A549 (cell line): ENCODE data around the gene SHOC1. TPM values are rescaled to one million over a fixed set of nuclear protein-coding genes. Genes with fewer than 3 reads are reported as not detected.
"Not testable (repeated sequence)": the region's sequence is repeated elsewhere in the genome, so short reads cannot be mapped to it uniquely, and the experiment has no call there.

Experiments
- ATAC-seq, 2 experiments: fragments of 200-7000 bp in 1 of 2; fragments of >200 bp in 1 of 2; cut with Nextera tagmentation in 1 of 2; cut with Tn5 transposase in 1 of 2; 3 replicates each; pipeline versions ENCODE4 v1.8.0 to v1.9.1; 2018 to 2020; ENCODE audit warnings: mild to moderate bottlenecking in 1 of 2, moderate library complexity in 1 of 2
- CTCF ChIA-PET: fragments of 300-600 bp; sonication (Branson Sonifier 250); formaldehyde crosslinking; extraction: SDS; loops from one replicate; lab custom pipeline; 2021; ENCODE audit warnings: antibody characterized with exemption, inconsistent platforms; lab: Yijun Ruan, JAX
- POLR2A ChIA-PET: fragments of 350-600 bp; formaldehyde crosslinking; extraction: SDS; loops from one replicate; lab custom pipeline; 2021; ENCODE audit warnings: antibody characterized with exemption, inconsistent platforms; lab: Yijun Ruan, JAX
- DNase-seq, 2 experiments: peaks; one replicate each; pipeline versions ENCODE4 v3.0.0 to v3.0.0-alpha.2; 2011 to 2016; ENCODE audit warnings: low read depth in 1 of 2, low spot score in 1 of 2
- FAIRE-seq: peaks from 2 replicates; lab custom pipeline; 2011; peaks lifted over from hg19 to GRCh38; lab: Jason Lieb, UNC
- H3K27ac ChIP-seq, 2 experiments: fragments of >200 bp; sonication (Bioruptor Twin); formaldehyde crosslinking; 3 replicates each; pipeline ENCODE4 v1.5.1; 2016 to 2017
- H3K4me1 ChIP-seq: fragments of >200 bp; sonication (Bioruptor Twin); formaldehyde crosslinking; 3 replicates; pipeline ENCODE4 v1.6.1; 2016
- H3K4me2 ChIP-seq: fragments of >200 bp; sonication (Bioruptor Twin); formaldehyde crosslinking; 3 replicates; pipeline ENCODE4 v1.6.1; 2016
- H3K4me3 ChIP-seq: fragments of >200 bp; sonication (Bioruptor Twin); formaldehyde crosslinking; 3 replicates; pipeline ENCODE4 v1.5.1; 2016
- H3K9me3 ChIP-seq: fragments of >200 bp; sonication (Bioruptor Twin); formaldehyde crosslinking; 3 replicates; pipeline ENCODE4 v1.6.1; 2016
- CBX2 ChIP-seq: fragments of 200-600 bp; sonication (generic); IDR thresholded peaks from 2 replicates; pipeline ENCODE4 v1.6.1; 2016; ENCODE audit warnings: low read depth, mild to moderate bottlenecking, borderline replicate concordance
- CBX8 ChIP-seq: fragments of 200-600 bp; sonication (generic); IDR thresholded peaks from 2 replicates; pipeline ENCODE4 v1.6.1; 2016
- CEBPB ChIP-seq, 2 experiments: fragments of >200 bp in 1 of 2; sonication (Bioruptor Twin) in 1 of 2; formaldehyde crosslinking in 1 of 2; IDR thresholded peaks; 2 replicates each; pipeline ENCODE4 v1.6.1; 2012 to 2016
- CHD4 ChIP-seq: fragments of 200-600 bp; sonication (generic); IDR thresholded peaks from 2 replicates; pipeline ENCODE4 v1.6.1; 2016; ENCODE audit warnings: antibody characterized with exemption, mild to moderate bottlenecking, borderline replicate concordance
- EHMT2 ChIP-seq: fragments of 200-600 bp; sonication (generic); IDR thresholded peaks from 2 replicates; pipeline ENCODE4 v1.6.1; 2016; ENCODE audit warnings: antibody characterized with exemption, low read depth, mild to moderate bottlenecking, moderate library complexity
- ESRRA ChIP-seq: fragments of 150-350 bp; IDR thresholded peaks from 2 replicates; pipeline ENCODE4 v1.6.1; 2014; ENCODE audit warnings: mild to moderate bottlenecking, low read length, borderline replicate concordance
- HOXB13 ChIP-seq: fragments of 250-450 bp; sonication (Bioruptor Pico); IDR thresholded peaks from 2 replicates; pipeline ENCODE4 v1.5.0; 2020; ENCODE audit warnings: low read depth, mild to moderate bottlenecking, moderate library complexity
- KDM1A ChIP-seq: fragments of 200-600 bp; sonication (generic); IDR thresholded peaks from 2 replicates; pipeline ENCODE4 v1.6.1; 2016; ENCODE audit warnings: low read depth, mild to moderate bottlenecking
- MAFK ChIP-seq: fragments of 450-650 bp; IDR thresholded peaks from 2 replicates; pipeline ENCODE4 v1.6.1; 2014; ENCODE audit not compliant: partially characterized antibody
- MAZ ChIP-seq: fragments of 150-350 bp; IDR thresholded peaks from 2 replicates; pipeline ENCODE4 v1.6.1; 2014; ENCODE audit warnings: antibody characterized with exemption, low read depth, low read length, borderline replicate concordance
- NFE2L2 ChIP-seq: fragments of 150-350 bp; conservative IDR thresholded peaks from 2 replicates; pipeline ENCODE4 v1.6.1; 2014; ENCODE audit warnings: low read length
- PHF8 ChIP-seq: fragments of 200-600 bp; sonication (generic); IDR thresholded peaks from 2 replicates; pipeline ENCODE4 v1.6.1; 2016; ENCODE audit warnings: low read depth, mild to moderate bottlenecking, antibody characterized with exemption, moderate library complexity, borderline replicate concordance
- RARB ChIP-seq: fragments of 250-450 bp; sonication (Bioruptor Pico); IDR thresholded peaks from 2 replicates; pipeline ENCODE4 v1.8.0; 2021; ENCODE audit warnings: mild to moderate bottlenecking, moderate library complexity
- SMC3 ChIP-seq: fragments of >200 bp; sonication (Bioruptor Twin); formaldehyde crosslinking; IDR thresholded peaks from 3 replicates; pipeline ENCODE4 v1.6.1; 2018; ENCODE audit warnings: inconsistent platforms
- TFCP2L1 ChIP-seq: fragments of 250-450 bp; sonication (Bioruptor Pico); IDR thresholded peaks from 2 replicates; pipeline ENCODE4 v1.5.0; 2021; ENCODE audit warnings: mild to moderate bottlenecking
- WGBS: methylation state at CpG from one replicate; pipeline ENCODE4 v1.1.6; 2017; ENCODE audit errors: missing lambda C conversion rate; 5-methylcytosine and 5-hydroxymethylcytosine counted together
- polyA plus RNA-seq, 4 experiments: library from polyadenylated mRNA; depleted of rRNA in 3 of 4; stranded (reverse); fragments of >200 nt; fragmentation: RNase III in 1 of 4; extraction: RNeasy Plus Mini Kit Qiagen cat#74134 plus additional on column Dnase treatment in 1 of 4; gene quantifications; 2 replicates in 3 of 4; 3 replicates in 1 of 4; pipeline ENCODE4 v1.2.3, GENCODE V29; 2011 to 2017
- TF ChIP-seq, protein P1 (sequence below): fragments of >200 bp; sonication (Bioruptor Twin); formaldehyde crosslinking; IDR thresholded peaks from 3 replicates; pipeline ENCODE4 v1.5.1; 2016
- TF ChIP-seq, protein P2 (sequence below): IDR thresholded peaks from 2 replicates; pipeline ENCODE4 v1.6.1; 2012
- TF ChIP-seq, protein P3 (sequence below): fragments of >200 bp; sonication (Bioruptor Twin); formaldehyde crosslinking; IDR thresholded peaks from 3 replicates; pipeline ENCODE4 v1.6.1; 2016
- TF ChIP-seq, protein P4 (sequence below): fragments of 200-600 bp; sonication (generic); IDR thresholded peaks from 2 replicates; pipeline ENCODE4 v1.6.1; 2016; ENCODE audit warnings: antibody characterized with exemption, mild to moderate bottlenecking, moderate library complexity

Gene SHOC1
- polyA plus RNA-seq, 2 of the 4 experiments (the other 2 are of a cell fraction) = not detected

DNA sequence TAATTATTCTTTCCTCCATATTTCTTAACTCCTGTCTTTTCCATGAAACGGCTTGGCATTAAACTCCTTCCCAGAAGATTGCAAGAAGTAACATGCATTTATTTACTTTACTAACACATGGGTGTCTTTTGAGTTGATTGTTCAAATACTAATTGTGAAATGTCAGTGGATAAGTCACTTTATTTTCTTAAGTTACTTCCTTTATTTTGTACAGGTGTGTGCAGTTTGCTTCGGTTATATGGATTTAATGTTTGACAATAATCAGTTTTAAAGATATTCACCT lies 761 bp upstream of the SHOC1 start:
- ChIA-PET CTCF (interaction anchor here (0.6 kb wide), 1 partner anchor 279 kb away, joined by 3 read pairs; no protein-coding TSS in a partner anchor), POLR2A (no interaction called here)
- Histone ChIP-seq H3K9me3 (no peaks in the 10 kb centered on the region), H3K4me3 (no peak overlapping the region), H3K4me2 (no peak overlapping the region), H3K4me1 (peaks cover 11% of the 10 kb centered on the region; the same call in 2 of the 3 replicates), H3K27ac (no peak overlapping the region)
- DNase-seq (no peak), FAIRE-seq (no peak), ATAC-seq (no peak)
- 25% methylated on average over 2 of the region's 2 CpGs for WGBS
- TF ChIP-seq CBX2 = no peak
- no peak for TF ChIP-seq CBX8
- TF ChIP-seq NFE2L2 = no peak
- no peak for TF ChIP-seq EHMT2
- TF ChIP-seq, protein P1, sequence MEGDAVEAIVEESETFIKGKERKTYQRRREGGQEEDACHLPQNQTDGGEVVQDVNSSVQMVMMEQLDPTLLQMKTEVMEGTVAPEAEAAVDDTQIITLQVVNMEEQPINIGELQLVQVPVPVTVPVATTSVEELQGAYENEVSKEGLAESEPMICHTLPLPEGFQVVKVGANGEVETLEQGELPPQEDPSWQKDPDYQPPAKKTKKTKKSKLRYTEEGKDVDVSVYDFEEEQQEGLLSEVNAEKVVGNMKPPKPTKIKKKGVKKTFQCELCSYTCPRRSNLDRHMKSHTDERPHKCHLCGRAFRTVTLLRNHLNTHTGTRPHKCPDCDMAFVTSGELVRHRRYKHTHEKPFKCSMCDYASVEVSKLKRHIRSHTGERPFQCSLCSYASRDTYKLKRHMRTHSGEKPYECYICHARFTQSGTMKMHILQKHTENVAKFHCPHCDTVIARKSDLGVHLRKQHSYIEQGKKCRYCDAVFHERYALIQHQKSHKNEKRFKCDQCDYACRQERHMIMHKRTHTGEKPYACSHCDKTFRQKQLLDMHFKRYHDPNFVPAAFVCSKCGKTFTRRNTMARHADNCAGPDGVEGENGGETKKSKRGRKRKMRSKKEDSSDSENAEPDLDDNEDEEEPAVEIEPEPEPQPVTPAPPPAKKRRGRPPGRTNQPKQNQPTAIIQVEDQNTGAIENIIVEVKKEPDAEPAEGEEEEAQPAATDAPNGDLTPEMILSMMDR = no peak

DNA sequence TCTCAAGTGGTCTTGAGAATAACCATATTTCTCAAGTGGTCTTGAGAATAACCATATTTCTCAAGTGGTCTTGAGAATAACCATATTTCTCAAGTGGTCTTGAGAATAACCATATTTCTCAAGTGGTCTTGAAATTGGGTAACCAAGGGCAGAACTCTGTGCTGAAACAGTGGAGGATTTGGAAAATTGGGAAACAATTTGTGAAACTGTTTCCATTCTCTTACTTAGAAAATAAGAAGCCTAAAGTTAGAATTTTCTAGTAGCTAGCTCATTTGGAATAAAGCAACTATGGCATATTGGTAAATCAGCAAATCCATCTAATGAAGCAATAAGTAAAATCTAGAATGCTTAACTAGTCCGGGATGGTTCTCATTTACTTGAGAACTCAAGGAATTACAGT lies 2.9 kb downstream of the SHOC1 start:
- POLR2A ChIA-PET, H3K27ac ChIP-seq, H3K9me3 ChIP-seq, ATAC-seq, FAIRE-seq, H3K4me2 ChIP-seq, H3K4me3 ChIP-seq, H3K4me1 ChIP-seq, DNase-seq: not testable (repeated sequence)
- 90% methylated on average over 1 of the region's 1 CpG for WGBS
- CTCF ChIA-PET = interaction anchor here (0.9 kb wide), 1 partner anchor 24 kb away, joined by 3 read pairs; no protein-coding TSS in a partner anchor

DNA sequence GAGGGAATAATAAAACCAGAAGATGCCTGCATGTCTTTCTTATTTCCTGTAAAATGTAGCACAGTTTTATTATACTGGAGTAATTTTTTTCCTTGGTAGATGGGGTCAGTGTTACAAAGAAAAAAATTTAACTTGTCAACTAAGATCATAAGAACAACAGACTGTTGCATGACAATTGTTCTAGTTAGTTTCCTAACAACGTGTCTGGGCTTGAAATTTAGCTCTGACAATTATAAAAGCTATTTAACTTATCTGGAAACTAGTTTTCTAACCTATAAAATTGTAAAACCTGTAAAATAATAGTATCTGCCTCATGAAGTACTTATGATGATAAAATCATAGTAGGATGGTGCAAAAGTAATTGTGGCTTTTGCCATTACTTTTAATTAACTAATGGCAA lies 4.9 kb downstream of the SHOC1 start:
- H3K27ac ChIP-seq = no peak overlapping the region
- no peak overlapping the region for H3K4me3 ChIP-seq
- CTCF ChIA-PET = no interaction called here
- no peaks in the 10 kb centered on the region for H3K4me1 ChIP-seq
- TF ChIP-seq, protein P2, sequence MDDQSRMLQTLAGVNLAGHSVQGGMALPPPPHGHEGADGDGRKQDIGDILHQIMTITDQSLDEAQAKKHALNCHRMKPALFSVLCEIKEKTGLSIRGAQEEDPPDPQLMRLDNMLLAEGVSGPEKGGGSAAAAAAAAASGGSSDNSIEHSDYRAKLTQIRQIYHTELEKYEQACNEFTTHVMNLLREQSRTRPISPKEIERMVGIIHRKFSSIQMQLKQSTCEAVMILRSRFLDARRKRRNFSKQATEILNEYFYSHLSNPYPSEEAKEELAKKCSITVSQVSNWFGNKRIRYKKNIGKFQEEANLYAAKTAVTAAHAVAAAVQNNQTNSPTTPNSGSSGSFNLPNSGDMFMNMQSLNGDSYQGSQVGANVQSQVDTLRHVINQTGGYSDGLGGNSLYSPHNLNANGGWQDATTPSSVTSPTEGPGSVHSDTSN = no peak
- no peak for TF ChIP-seq RARB
- no peak for TF ChIP-seq CBX2
- TF ChIP-seq, protein P3, sequence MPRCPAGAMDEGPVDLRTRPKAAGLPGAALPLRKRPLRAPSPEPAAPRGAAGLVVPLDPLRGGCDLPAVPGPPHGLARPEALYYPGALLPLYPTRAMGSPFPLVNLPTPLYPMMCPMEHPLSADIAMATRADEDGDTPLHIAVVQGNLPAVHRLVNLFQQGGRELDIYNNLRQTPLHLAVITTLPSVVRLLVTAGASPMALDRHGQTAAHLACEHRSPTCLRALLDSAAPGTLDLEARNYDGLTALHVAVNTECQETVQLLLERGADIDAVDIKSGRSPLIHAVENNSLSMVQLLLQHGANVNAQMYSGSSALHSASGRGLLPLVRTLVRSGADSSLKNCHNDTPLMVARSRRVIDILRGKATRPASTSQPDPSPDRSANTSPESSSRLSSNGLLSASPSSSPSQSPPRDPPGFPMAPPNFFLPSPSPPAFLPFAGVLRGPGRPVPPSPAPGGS = no peak
- no peak for TF ChIP-seq ESRRA
- TF ChIP-seq SMC3 = no peak
- TF ChIP-seq HOXB13 (CRISPR knock-in tag) = no peak
- no peak for TF ChIP-seq CBX8
- no peak for TF ChIP-seq CHD4
- no peak for TF ChIP-seq PHF8
- TF ChIP-seq CEBPB (IDR thresholded peaks at IDR 0.05) = no peak
- TF ChIP-seq, protein P1 = no peak
- TF ChIP-seq MAFK = no peak
- TF ChIP-seq, protein P4, sequence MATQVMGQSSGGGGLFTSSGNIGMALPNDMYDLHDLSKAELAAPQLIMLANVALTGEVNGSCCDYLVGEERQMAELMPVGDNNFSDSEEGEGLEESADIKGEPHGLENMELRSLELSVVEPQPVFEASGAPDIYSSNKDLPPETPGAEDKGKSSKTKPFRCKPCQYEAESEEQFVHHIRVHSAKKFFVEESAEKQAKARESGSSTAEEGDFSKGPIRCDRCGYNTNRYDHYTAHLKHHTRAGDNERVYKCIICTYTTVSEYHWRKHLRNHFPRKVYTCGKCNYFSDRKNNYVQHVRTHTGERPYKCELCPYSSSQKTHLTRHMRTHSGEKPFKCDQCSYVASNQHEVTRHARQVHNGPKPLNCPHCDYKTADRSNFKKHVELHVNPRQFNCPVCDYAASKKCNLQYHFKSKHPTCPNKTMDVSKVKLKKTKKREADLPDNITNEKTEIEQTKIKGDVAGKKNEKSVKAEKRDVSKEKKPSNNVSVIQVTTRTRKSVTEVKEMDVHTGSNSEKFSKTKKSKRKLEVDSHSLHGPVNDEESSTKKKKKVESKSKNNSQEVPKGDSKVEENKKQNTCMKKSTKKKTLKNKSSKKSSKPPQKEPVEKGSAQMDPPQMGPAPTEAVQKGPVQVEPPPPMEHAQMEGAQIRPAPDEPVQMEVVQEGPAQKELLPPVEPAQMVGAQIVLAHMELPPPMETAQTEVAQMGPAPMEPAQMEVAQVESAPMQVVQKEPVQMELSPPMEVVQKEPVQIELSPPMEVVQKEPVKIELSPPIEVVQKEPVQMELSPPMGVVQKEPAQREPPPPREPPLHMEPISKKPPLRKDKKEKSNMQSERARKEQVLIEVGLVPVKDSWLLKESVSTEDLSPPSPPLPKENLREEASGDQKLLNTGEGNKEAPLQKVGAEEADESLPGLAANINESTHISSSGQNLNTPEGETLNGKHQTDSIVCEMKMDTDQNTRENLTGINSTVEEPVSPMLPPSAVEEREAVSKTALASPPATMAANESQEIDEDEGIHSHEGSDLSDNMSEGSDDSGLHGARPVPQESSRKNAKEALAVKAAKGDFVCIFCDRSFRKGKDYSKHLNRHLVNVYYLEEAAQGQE = no peak
- TF ChIP-seq MAZ = no peak
- TF ChIP-seq KDM1A = no peak
- no peak for TF ChIP-seq NFE2L2
- TF ChIP-seq TFCP2L1 (CRISPR knock-in tag) = no peak
- ATAC-seq (no peak), DNase-seq (no peak), FAIRE-seq (peak; percentile 13)
- no peak overlapping the region for H3K4me2 ChIP-seq
- 0 out of 3 replicates have a peak, but pooled peaks cover 4% of the 10 kb centered on the region for H3K9me3 ChIP-seq
- POLR2A ChIA-PET = no interaction called here
- WGBS = 65% methylated on average over 1 of the region's 1 CpG
